ENCODE results near the gene SMIM3.
"Not testable (repeated sequence)": the region's sequence is repeated elsewhere in the genome, so short reads cannot be mapped to it uniquely, and the experiment has no call there.

SMIM3 gene

GRCh38 chr5:150778517-150779396 is at the start of gene SMIM3:
Gene SMIM3, plus strand, starts transcription at chr5:150778757. Its CDS starts 16,684 bp downstream, at chr5:150795441.
- DNase-seq, result peak; percentile 60 to 68

- no peak for DNase-seq
These were observed 48.7 kb upstream of the SMIM3 start for GRCh38 chr5:150729859-150730258.

GRCh38 chr5:150731669-150732242 is 46.8 kb upstream of the SMIM3 start:
- DNase-seq, result no peak

DNA sequence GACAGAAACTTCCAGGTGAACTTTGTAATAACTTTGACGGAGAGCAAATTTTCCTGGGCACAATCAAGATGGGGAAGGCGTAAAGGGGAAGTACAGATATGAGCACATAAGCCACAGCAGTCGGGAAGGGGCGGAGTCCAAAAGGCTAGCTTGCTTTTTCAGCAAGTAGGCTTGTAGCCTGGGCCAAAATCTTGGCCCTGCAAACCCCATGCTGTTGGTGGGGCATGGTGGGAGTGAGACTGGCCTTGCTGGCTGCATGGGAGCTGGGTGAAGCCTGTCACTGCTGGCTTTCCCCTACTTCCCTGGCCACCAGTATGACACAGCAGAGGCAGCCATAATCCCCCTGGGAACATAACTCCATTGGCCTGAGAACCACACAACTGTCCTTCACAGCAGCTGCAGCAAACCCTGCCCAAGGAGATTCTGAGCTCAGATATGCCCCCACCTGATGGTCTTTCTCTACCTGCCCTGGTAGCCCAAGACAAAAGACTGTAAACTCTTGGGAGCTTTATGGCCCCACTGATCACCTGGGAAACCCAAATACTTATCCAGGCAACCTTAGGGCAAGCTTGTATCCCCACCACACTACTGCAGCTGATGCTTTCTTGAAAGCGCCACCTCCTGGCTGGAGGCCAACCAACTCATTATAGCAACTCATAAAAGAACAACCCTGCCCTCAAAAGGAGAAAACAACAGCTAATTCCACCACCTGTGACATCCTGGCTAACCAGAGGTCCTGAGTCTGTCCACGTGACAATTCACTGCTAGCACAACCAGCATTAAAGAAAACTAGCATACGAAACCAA is 43.8 kb upstream of the SMIM3 start:
- DNase-seq, result no peak

DNA sequence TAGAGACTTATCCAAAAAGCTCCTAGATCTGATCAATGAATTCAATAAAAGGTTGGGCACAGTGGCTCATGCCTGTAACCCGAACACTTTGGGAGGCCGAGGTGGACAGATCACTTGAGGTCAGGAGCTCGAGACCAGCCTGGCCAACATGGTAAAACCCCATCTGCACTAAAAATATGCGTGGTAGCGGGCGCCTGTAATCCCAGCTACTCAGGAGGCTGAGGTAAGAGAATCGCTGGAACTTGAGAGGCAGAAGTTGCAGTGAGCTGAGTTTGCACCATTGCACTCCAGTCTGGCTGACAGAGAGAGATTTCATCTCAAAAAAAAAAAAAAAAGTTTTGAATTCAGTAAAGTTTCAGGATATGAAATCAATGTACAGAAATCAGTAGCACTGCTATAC is 39.7 kb upstream of the SMIM3 start:
- no peak for DNase-seq

DNA sequence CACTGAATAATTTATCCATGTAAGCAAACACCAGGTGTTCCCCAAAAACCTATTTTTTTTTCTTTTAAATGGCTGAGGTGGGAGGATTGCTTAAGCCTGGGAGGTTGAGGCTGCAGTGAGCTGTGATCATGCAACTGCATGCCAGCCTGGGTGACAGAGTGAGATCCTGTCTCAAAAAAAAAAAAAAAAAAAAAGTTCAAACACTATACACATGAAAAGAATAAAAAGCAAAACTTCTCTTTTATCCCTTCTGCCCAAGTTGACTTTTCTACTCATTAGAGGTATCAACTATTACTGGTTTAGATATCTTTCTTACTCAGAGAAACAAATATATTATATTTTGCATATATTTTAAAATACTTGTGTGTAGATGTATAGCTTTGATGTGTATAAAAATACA is 37.6 kb upstream of the SMIM3 start:
- no peak for DNase-seq

- not testable (repeated sequence) for DNase-seq
These were observed 36.0 kb upstream of the SMIM3 start for GRCh38 chr5:150742455-150743141.

DNA sequence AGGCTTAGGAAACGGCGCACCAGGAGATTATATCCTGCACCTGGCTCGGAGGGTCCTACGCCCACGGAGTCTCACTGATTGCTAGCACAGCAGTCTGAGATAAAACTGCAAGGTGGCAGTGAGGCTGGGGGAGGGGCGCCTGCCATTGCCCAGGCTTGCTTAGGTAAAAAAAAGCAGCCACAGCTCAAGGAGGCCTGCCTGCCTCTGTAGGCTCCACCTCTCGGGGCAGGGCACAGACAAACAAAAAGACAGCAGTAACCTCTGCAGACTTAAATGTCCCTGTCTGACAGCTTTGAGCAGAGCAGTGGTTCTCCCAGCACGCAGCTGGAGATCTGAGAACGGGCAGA is 35.4 kb upstream of the SMIM3 start:
- DNase-seq, result not testable (repeated sequence)

GRCh38 chr5:150750469-150750868 is 28.1 kb upstream of the SMIM3 start:
- no peak for DNase-seq

DNA sequence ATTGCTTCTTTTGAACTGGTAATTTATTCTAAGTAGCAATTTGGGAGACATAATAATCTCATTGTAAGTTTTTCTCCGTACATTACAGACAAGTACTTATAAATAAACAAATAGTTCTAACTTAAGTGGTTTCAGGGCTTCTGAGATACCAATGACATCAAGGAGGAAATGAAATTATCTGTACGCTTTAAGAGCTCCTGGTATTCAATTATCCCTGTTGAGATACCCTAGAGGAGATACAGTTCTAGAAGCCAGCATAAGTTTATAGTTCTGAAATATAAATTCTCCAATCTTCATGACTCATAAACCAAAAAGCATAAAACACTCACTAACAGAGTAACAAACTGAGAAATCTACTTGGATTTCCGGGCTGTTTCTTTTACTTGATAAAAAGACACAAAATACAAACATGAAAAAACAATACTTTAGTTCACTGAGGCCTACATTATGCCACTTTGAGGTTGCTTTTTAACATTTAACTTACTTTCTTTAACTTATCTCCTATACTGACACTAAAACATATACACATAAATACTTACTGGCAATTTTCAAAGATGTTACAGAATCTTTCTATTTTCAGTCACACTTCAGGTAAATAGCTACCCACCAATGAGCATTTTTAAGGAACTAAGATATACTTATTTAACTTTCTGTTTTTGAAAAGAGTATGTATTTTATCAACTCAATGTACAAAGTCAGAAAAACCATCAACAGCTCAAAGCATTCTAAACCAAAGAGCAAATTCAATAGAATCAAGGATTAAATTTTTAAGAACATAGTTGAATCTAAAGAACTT is 27.3 kb upstream of the SMIM3 start:
- DNase-seq, result no peak

DNA sequence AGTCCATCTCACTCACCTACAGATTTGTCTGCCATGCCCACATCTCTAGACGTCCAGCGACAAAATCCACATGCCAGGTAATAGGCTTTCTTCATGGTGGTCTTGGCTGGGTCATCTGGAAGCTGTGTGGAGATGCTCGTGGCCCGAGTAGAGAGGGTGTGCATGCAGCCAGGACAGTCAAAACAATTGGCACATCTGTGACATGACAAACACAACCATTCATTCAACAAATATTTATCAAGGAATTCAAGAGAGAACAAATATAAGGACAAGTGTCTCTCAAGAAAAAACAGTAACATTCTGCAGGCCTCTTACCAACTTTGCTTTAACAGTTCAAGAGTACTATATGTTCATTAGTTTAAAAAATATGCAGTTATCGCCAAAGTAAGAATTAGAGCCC is 25.1 kb upstream of the SMIM3 start:
- DNase-seq, result no peak

GRCh38 chr5:150753863-150754262 is 24.7 kb upstream of the SMIM3 start:
- no peak for DNase-seq

- no peak for DNase-seq
These were observed 21.4 kb upstream of the SMIM3 start for GRCh38 chr5:150757087-150757649.

GRCh38 chr5:150758203-150758530 is 20.4 kb upstream of the SMIM3 start:
- no peak for DNase-seq

DNA sequence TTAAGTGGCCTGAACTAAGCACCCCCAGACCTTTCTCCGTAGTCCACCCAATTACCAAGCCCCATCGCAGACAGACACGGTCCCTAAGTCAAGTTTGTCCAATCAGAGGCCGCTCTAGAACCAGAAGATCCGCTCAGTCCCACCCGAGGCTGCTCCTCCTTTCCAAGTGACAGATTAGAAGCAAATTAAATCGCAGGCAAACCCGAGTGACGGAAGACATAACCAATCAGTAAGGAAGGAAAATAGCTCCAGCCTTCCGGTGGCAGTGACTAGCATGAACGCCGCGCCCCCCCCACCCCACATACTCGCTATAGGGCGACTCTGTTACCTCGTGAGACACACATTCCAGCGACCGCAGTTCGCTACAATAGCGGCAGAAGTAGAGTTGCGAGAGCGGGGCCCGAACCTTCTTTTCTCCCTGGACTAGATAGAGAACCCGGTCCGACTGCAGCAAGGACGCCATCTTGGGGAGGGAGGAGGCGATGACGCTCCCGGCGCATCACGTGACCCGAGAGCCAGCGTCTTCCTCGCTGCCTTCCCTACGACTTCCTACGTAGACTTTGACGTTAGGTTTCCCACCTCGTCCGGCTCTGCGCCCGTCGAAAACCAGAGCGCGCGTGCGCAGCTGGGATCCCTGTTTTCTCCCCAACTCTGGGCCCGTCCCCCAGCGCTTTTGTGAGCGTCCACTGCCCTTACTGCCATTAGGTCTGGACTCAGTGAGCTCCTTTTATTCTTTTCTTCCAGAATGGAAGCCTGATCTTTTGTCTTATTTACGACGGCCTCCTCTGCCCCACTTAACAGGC is 19.8 kb upstream of the SMIM3 start, which contains the start of gene DCTN4:
TSS of gene DCTN4 (minus strand) at position 487 of the 803 bp plus-strand sequence. CDS start at position 463, 24 bp downstream.
- DNase-seq, result peak; percentile 91

GRCh38 chr5:150759334-150759583 is 19.3 kb upstream of the SMIM3 start:
- no peak for DNase-seq

DNA sequence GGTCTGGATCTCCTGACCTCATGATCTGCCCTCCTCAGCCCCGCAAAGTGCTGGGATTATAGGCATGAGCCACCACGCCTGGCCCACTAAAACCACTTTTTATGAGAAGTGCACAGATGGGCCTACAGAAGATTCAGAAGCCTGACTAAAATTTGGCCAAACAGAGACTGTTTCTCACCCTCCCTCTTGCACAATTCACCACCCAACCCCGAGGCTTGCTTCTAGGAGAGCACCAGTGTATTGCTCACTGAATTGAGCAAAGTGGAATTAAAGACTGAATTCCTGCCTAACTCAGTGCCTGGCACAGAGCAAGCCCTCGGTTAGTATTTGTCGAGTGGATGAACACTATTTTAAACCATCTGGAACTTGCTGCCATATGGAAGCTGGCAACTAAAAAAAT is 16.3 kb upstream of the SMIM3 start:
- no peak for DNase-seq

GRCh38 chr5:150763023-150763769 is 15.4 kb upstream of the SMIM3 start:
- no peak for DNase-seq

DNA sequence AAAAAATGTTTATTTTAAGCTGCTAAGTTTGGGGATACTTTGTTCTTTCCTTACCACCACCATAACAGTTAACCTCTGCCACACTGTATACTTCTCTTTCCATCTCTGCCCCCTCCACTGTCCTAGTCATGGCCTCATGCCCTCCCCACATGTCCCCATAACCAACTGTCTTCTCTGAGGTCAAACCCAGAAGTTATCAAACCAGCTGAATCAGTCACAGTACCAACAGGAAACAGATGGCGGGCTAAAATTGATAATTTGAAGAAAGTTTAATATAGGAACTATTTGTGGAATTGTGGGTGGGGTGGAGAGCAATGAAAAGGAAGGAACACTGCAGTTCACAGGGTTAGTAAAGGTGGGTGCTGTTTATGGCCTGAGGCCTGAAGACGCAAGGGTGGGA is 14.0 kb upstream of the SMIM3 start:
- no peak for DNase-seq

GRCh38 chr5:150765011-150765798 is 13.4 kb upstream of the SMIM3 start:
- DNase-seq, result no peak
